Measurements from ENCODE around the gene MOSPD3. TPM values are rescaled to one million over a fixed set of nuclear protein-coding genes. Genes with fewer than 3 reads are reported as not detected.

The MOSPD3 gene
- total and polyA plus RNA-seq, 2 of the 13 experiments (the other 11 are each of a cell fraction or from before 2014, with no cell fraction given) = 7.6 to 8.8 TPM

DNA sequence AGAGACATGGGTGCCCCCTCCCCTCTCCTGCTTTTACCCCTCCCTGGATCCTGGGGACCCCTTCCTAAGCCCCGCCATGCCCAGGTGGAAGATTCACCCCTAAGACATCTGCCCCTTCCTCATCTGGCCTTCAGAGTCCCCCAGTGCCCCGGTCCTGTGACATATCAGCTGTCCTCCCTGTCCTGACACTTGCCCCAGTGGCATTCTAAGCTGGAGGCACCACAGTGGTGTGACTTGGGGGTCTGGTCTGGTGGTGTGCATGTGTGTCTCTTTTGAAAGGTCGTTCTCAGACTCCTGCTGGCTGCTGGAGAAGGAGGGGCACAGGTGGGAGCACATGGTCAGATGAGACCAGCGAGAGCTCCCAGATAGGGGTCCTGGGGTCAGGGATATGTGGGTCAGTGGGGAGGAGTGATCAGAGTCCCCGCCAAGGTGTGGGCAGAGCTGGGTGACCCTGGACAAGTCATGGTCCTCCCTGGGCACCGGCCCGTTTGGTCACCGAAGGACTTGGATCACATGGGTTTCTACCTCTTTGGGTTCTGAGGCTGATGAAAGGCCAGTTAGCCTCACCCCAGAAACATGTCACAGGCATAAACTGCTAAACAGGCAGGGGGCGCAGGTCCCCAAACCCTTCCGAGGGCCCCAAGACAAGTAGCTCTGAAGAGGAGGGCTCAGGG lies 29.7 kb downstream of the MOSPD3 start (continued):
- TF ChIP-seq, protein P1, sequence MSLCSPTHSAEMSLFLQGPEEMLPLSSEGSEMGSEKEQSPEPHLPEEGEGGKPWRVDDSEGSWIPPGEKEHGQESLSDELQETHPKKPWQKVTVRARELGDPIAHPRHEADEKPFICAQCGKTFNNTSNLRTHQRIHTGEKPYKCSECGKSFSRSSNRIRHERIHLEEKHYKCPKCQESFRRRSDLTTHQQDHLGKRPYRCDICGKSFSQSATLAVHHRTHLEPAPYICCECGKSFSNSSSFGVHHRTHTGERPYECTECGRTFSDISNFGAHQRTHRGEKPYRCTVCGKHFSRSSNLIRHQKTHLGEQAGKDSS (CRISPR knock-in tag; IDR thresholded peaks at IDR 0.05; ENCODE audit: borderline replicate concordance, low read depth) = no peak
- TF ChIP-seq ZNF562 (CRISPR knock-in tag; IDR thresholded peaks at IDR 0.05; ENCODE audit: borderline replicate concordance) (no peak), CEBPG (CRISPR knock-in tag; IDR thresholded peaks at IDR 0.05) (no peak), TEAD3 (CRISPR knock-in tag; optimal IDR thresholded peaks at IDR 0.05; ENCODE audit: borderline replicate concordance) (no peak), ZNF354B (CRISPR knock-in tag; IDR thresholded peaks at IDR 0.05) (no peak), AGO1 (IDR thresholded peaks at IDR 0.05; ENCODE audit: low read depth, low read length, poor library complexity, severe bottlenecking) (no peak), NFE2L1 (CRISPR knock-in tag; IDR thresholded peaks at IDR 0.05; ENCODE audit: borderline replicate concordance) (no peak), ZNF660 (CRISPR knock-in tag; IDR thresholded peaks at IDR 0.05; ENCODE audit: borderline replicate concordance, low read depth) (no peak), AHR (CRISPR knock-in tag; IDR thresholded peaks at IDR 0.05) (no peak), ZBTB7B (CRISPR knock-in tag; IDR thresholded peaks at IDR 0.05) (peak; percentile 53), ERF (CRISPR knock-in tag; IDR thresholded peaks at IDR 0.05) (no peak), HES4 (CRISPR knock-in tag; IDR thresholded peaks at IDR 0.05; ENCODE audit: borderline replicate concordance) (no peak), RELA (CRISPR knock-in tag; IDR thresholded peaks at IDR 0.05) (no peak), TBX3 (IDR thresholded peaks at IDR 0.05; ENCODE audit: borderline replicate concordance) (no peak), ZSCAN31 (CRISPR knock-in tag; IDR thresholded peaks at IDR 0.05; ENCODE audit: low read depth) (no peak; the same call in 1 of the 2 replicates), MIER3 (CRISPR knock-in tag; IDR thresholded peaks at IDR 0.05; ENCODE audit: borderline replicate concordance) (no peak), ZSCAN30 (CRISPR knock-in tag; IDR thresholded peaks at IDR 0.05) (no peak), POLR2G (IDR thresholded peaks at IDR 0.05; ENCODE audit: low read depth, low read length) (no peak), ZNF556 (CRISPR knock-in tag; IDR thresholded peaks at IDR 0.05; ENCODE audit: borderline replicate concordance) (no peak), PHF8 (CRISPR knock-in tag; IDR thresholded peaks at IDR 0.05) (no peak; the same call in 1 of the 2 replicates), ELF1 (CRISPR knock-in tag; IDR thresholded peaks at IDR 0.05) (no peak), FOSL2 (CRISPR knock-in tag; IDR thresholded peaks at IDR 0.05) (peak; percentile 3; the same call in 1 of the 2 replicates), MAFK (conservative IDR thresholded peaks at IDR 0.05 in 1 of 2, IDR thresholded peaks at IDR 0.05 in 1 of 2; ENCODE audit: low read length in 2 of 2) (no peak), ZSCAN9 (CRISPR knock-in tag; IDR thresholded peaks at IDR 0.05; ENCODE audit: borderline replicate concordance) (no peak)
- TF ChIP-seq, protein P2, sequence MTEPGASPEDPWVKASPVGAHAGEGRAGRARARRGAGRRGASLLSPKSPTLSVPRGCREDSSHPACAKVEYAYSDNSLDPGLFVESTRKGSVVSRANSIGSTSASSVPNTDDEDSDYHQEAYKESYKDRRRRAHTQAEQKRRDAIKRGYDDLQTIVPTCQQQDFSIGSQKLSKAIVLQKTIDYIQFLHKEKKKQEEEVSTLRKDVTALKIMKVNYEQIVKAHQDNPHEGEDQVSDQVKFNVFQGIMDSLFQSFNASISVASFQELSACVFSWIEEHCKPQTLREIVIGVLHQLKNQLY (CRISPR knock-in tag; IDR thresholded peaks at IDR 0.05) = no peak
- TF ChIP-seq, protein P3, sequence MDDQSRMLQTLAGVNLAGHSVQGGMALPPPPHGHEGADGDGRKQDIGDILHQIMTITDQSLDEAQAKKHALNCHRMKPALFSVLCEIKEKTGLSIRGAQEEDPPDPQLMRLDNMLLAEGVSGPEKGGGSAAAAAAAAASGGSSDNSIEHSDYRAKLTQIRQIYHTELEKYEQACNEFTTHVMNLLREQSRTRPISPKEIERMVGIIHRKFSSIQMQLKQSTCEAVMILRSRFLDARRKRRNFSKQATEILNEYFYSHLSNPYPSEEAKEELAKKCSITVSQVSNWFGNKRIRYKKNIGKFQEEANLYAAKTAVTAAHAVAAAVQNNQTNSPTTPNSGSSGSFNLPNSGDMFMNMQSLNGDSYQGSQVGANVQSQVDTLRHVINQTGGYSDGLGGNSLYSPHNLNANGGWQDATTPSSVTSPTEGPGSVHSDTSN (CRISPR knock-in tag; IDR thresholded peaks at IDR 0.05; ENCODE audit: borderline replicate concordance) = no peak
- TF ChIP-seq, protein P4, sequence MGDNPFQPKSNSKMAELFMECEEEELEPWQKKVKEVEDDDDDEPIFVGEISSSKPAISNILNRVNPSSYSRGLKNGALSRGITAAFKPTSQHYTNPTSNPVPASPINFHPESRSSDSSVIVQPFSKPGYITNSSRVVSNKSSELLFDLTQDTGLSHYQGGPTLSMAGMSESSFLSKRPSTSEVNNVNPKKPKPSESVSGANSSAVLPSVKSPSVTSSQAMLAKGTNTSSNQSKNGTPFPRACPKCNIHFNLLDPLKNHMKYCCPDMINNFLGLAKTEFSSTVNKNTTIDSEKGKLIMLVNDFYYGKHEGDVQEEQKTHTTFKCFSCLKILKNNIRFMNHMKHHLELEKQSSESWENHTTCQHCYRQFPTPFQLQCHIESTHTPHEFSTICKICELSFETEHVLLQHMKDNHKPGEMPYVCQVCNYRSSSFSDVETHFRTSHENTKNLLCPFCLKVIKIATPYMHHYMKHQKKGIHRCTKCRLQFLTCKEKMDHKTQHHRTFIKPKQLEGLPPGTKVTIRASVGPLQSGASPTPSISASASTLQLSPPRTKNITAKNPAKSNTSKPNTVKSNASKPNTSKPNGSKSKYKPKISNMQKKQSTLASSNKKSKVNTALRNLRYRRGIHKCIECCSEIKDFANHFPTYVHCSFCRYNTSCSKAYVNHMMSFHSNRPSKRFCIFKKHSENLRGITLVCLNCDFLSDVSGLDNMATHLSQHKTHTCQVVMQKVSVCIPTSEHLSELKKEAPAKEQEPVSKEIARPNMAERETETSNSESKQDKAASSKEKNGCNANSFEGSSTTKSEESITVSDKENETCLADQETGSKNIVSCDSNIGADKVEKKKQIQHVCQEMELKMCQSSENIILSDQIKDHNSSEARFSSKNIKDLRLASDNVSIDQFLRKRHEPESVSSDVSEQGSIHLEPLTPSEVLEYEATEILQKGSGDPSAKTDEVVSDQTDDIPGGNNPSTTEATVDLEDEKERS (CRISPR knock-in tag; IDR thresholded peaks at IDR 0.05) = no peak
